ENCODE results near the gene UGCG. TPM values are rescaled to one million over a fixed set of nuclear protein-coding genes. Genes with fewer than 3 reads are reported as not detected.
A peak's percentile ranks its signal among the peaks of the same experiment; 100 is the strongest.

Gene UGCG
- total RNA-seq, 1 donor = 399 TPM

DNA sequence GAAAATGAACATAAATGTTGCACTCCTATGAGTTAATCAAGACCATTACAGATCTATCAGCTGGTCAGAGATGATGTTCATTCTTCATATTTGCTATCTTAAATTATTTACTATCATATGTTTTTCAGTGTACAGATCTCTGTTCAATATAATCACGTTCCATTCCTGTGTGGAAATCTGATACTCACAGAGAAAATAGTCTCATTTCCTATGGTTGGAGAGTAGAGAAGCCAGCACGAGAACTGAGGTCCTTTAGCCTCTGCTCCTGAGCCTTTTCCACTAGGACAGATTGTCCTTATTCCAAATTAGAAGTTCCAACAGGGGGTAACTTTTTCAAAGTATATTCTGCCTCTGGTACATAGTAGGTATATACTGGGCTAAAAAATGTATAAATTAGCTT lies 29.2 kb downstream of the UGCG start:
- DNase-seq (ENCODE audit: low read depth) = no peak
- H3K4me3 ChIP-seq (ENCODE audit: low read depth, low read length) = no peak overlapping the region
- TF ChIP-seq, protein P1, sequence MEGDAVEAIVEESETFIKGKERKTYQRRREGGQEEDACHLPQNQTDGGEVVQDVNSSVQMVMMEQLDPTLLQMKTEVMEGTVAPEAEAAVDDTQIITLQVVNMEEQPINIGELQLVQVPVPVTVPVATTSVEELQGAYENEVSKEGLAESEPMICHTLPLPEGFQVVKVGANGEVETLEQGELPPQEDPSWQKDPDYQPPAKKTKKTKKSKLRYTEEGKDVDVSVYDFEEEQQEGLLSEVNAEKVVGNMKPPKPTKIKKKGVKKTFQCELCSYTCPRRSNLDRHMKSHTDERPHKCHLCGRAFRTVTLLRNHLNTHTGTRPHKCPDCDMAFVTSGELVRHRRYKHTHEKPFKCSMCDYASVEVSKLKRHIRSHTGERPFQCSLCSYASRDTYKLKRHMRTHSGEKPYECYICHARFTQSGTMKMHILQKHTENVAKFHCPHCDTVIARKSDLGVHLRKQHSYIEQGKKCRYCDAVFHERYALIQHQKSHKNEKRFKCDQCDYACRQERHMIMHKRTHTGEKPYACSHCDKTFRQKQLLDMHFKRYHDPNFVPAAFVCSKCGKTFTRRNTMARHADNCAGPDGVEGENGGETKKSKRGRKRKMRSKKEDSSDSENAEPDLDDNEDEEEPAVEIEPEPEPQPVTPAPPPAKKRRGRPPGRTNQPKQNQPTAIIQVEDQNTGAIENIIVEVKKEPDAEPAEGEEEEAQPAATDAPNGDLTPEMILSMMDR (IDR thresholded peaks at IDR 0.05; ENCODE audit: insufficient read depth, low read depth, low read length) = no peak

DNA sequence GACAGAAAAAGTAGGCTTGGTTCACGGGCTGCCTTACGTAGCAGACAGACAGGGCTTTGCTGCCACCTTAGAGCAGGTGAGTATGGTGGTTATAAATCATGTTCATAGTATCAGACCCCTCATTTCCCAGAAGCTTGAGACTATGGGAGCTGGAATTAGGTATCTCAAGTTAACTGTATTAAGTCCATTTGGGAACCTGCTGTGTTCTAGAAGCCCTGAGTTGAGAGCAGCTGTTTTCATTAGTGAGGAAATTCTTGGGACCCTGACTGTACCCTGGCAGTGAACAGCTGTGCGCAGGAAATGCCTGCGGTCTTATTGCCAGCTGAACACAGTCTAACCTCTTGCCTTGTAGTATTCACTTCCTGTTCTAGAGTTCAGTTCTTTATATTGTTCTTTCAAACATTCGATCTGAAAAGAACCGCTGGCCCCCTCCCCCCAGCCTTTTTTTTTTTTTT lies 29.8 kb downstream of the UGCG start:
- no peak overlapping the region for H3K4me3 ChIP-seq (ENCODE audit: low read depth, low read length)
- TF ChIP-seq, protein P1 (IDR thresholded peaks at IDR 0.05; ENCODE audit: insufficient read depth, low read depth, low read length) = no peak
- peak; percentile 78 for DNase-seq (ENCODE audit: low read depth)

DNA sequence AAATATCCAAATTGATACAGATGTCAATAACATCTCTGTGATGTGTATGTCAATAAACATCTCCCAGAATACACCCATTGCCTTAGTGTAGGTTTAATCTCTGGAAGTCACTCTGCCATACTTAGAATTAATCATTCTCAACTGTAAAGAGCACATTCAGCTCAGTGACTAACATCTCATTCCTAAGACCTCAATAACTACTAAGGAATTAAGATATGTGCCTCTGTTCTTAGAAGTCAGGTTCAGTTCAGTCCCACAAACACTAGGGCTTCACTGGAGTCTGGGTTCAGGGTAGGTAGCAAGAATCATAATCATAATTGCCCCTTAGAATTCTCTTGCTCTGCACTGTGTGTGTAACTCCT lies 31.7 kb downstream of the UGCG start:
- H3K4me3 ChIP-seq (ENCODE audit: low read depth, low read length) = no peak overlapping the region
- TF ChIP-seq, protein P1 (IDR thresholded peaks at IDR 0.05; ENCODE audit: insufficient read depth, low read depth, low read length) = no peak
- no peak for DNase-seq (ENCODE audit: low read depth)

DNA sequence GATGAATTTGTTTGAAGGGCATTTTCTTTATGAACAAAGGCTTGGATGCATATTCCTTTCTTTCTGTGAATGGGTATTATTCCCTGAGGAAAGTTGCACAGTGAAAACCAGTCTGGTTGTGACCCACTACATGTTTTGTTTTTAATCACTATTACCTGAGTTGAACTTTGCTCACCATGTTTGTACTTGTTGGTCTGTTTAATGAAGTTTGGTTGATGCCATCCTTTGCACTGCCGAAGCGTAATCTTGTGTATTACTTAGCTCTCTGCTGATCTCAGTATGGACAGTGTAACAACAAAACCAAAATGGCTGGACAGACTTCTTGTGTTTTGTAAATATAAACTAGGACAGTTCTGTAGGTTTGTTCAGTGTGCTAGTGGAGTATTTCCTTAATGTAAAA lies 38.1 kb downstream of the UGCG start:
- TF ChIP-seq, protein P1 (IDR thresholded peaks at IDR 0.05; ENCODE audit: insufficient read depth, low read depth, low read length) = no peak
- H3K4me3 ChIP-seq (ENCODE audit: low read depth, low read length) = no peak overlapping the region
- DNase-seq (ENCODE audit: low read depth) = no peak

DNA sequence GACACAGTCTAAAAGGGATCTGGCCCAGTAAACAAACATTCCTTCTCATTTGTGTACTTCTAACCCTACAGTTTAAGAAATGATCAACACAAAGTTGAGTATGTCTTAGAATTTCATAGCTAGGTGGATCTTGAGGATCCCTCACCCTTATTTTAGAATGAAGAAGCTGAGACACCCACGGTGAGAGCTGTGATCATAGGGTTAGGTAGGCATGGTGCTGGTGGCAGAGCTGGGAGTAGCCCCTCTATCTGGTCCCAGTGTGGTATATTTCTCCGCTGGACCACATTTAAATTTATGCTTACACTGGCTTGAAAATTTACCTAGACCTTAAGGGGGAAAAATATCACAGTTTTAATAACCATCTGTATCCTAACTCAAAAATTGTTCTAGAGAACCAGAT lies 39.8 kb downstream of the UGCG start:
- no peak overlapping the region for H3K4me3 ChIP-seq (ENCODE audit: low read depth, low read length)
- TF ChIP-seq, protein P1 (IDR thresholded peaks at IDR 0.05; ENCODE audit: insufficient read depth, low read depth, low read length) = no peak
- DNase-seq (ENCODE audit: low read depth) = no peak

DNA sequence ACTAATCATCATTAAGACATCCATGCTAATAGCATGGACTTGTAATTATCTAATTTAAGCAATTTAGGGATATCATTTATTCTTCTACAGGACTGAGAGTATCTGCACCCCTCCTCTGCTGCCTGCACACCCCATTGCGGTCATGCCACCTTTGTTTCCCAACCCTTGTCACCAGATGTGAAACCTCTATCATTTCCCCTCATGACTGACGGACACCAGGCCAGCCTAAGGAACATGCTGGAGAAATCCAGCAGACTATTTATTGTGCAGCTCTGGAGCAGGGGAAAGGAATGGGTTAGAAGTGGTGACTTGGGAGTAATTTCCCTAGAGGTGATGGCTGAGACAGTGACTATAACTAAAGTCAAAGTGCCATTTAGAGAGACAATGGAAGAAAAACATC lies 40.7 kb downstream of the UGCG start:
- no peak overlapping the region for H3K4me3 ChIP-seq (ENCODE audit: low read depth, low read length)
- DNase-seq (ENCODE audit: low read depth) = no peak
- TF ChIP-seq, protein P1 (IDR thresholded peaks at IDR 0.05; ENCODE audit: insufficient read depth, low read depth, low read length) = no peak

DNA sequence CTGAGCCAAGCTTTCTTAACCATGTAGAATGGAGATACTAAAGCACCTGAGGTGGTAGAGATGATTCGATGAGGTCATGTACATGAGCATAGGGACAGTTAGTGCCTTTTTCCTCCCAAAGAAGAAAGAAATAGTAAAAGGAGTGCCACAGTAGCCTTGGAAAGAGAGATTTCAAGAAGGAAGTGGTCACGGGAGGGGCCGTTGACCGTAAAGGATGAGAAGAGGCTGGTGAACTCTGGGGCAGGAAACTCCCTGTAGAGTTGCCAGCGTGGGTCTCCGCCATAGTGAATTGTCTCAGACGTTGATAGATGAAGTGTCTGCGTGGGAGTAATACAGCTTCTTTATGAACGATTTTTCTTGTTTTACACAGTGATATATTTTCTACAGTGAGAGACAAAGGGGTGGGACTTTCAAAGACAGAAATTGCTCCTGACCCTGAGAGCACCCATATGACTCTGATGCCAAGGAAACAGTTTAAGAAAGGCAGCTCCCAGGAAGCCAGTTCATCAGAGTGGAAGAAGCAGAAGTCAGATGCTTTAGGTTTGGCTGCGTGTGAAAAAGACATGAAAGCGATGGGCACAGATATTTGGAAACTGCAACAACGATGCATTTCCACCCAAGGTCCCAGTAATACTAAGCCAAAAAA lies 41.3 kb downstream of the UGCG start:
- DNase-seq (ENCODE audit: low read depth) = peak; percentile 58
- TF ChIP-seq, protein P1 (IDR thresholded peaks at IDR 0.05; ENCODE audit: insufficient read depth, low read depth, low read length) = no peak
- H3K4me3 ChIP-seq (ENCODE audit: low read depth, low read length) = no peak overlapping the region
